Gastroesophageal sphincter (tissue), 4 donors: Measurements from ENCODE around the gene PTBP1. TPM values are rescaled to one million over a fixed set of nuclear protein-coding genes. Genes with fewer than 3 reads are reported as not detected.

ENCODE experiments used
- ATAC-seq: fragments of 150-250 bp; one replicate; pipeline ENCODE4 v1.9.1; 2016; ENCODE audit warnings: mild to moderate bottlenecking, moderate library complexity
- H3K27ac ChIP-seq, 4 donors: fragments of 200-600 bp; sonication (generic) in 3 of 4; 1 replicate in 3 of 4; 2 replicates in 1 of 4; pipeline ENCODE4 v1.5.1; 2016 to 2019
- H3K27me3 ChIP-seq: fragments of 200-600 bp; sonication (generic); one replicate; pipeline ENCODE4 v1.5.1; 2019
- H3K36me3 ChIP-seq, 2 donors: fragments of 200-600 bp; sonication (generic); one replicate each; pipeline ENCODE4 v1.5.1; 2019; ENCODE audit warnings: control low read depth in 1 of 2
- H3K4me1 ChIP-seq, 3 donors: fragments of 200-600 bp; sonication (generic); 1 replicate in 2 of 3; 2 replicates in 1 of 3; pipeline ENCODE4 v1.5.1; 2016 to 2019; ENCODE audit warnings: control low read depth in 2 of 3
- H3K4me3 ChIP-seq, 2 donors: fragments of 200-600 bp; sonication (generic); one replicate each; pipeline ENCODE4 v1.5.1; 2019; ENCODE audit warnings: mild to moderate bottlenecking in 1 of 2, moderate library complexity in 1 of 2
- H3K9me3 ChIP-seq, 3 donors: fragments of 200-600 bp; sonication (generic); one replicate each; pipeline ENCODE4 v1.5.1; 2017 to 2019; ENCODE audit warnings: control low read depth in 2 of 3
- CTCF ChIP-seq, 4 experiments: fragments of 200-600 bp in 2 of 4; fragments of 450-650 bp in 2 of 4; sonication (generic) in 1 of 4; IDR thresholded peaks; one replicate each; pipeline ENCODE4 v1.5.1; 2017 to 2019; ENCODE audit warnings: antibody characterized with exemption in 4 of 4, mild to moderate bottlenecking in 2 of 4, moderate library complexity in 2 of 4
- EP300 ChIP-seq: sonication (generic); formaldehyde crosslinking; IDR thresholded peaks from one replicate; pipeline ENCODE4 v1.6.1; 2017; ENCODE audit warnings: antibody characterized with exemption, mild to moderate bottlenecking
- POLR2A ChIP-seq, 2 donors: fragments of 450-650 bp; IDR thresholded peaks; one replicate each; pipeline ENCODE4 v1.6.1; 2017; ENCODE audit warnings: antibody characterized with exemption in 2 of 2, mild to moderate bottlenecking in 2 of 2, moderate library complexity in 1 of 2
- POLR2AphosphoS5 ChIP-seq: sonication (generic); formaldehyde crosslinking; IDR thresholded peaks from one replicate; pipeline ENCODE4 v1.6.1; 2017; ENCODE audit warnings: antibody characterized with exemption
- WGBS, 2 donors: methylation state at CpG; one replicate each; pipeline ENCODE4 v1.1.5; 2018; ENCODE audit warnings: low coverage in 1 of 2; 5-methylcytosine and 5-hydroxymethylcytosine counted together
- total RNA-seq, 4 donors: library from RNA; depleted of rRNA; stranded (reverse); fragments of >200 nt; gene quantifications; one replicate each; pipeline ENCODE4 v1.1.0, GENCODE V29; 2016

The PTBP1 gene
- total RNA-seq, 4 donors from 2014 or later, result 68.6 to 95.6 (median 79.3) TPM

- ATAC-seq, result no peak
- Histone ChIP-seq H3K4me3 (no peak overlapping the region), H3K36me3 (peaks cover under 1 to 81% of the 10 kb centered on the region in 2 donors), H3K27ac (no peak overlapping the region), H3K27me3 (no peaks in the 10 kb centered on the region), H3K4me1 (peaks cover 1 to 61% (median 28%) of the 10 kb centered on the region in 3 donors), H3K9me3 (no peaks in the 10 kb centered on the region)
- TF ChIP-seq EP300 (no peak), POLR2AphosphoS5 (no peak), POLR2A (IDR thresholded peaks at IDR 0.05) (no peak), CTCF (IDR thresholded peaks at IDR 0.05) (no peak)
- WGBS, 2 donors, result 76% methylated on average over 5 of the region's 93 CpGs; no CpG with 5 or more reads in 1 of the 2 donors
Observed at GRCh38 chr19:805600-806550, 8.6 kb downstream of the PTBP1 start.

- peaks cover 0 to 50% (median 18%) of the 10 kb centered on the region in 3 donors for H3K4me1 ChIP-seq
- no peak for TF ChIP-seq POLR2A (IDR thresholded peaks at IDR 0.05)
- no peak for TF ChIP-seq CTCF (IDR thresholded peaks at IDR 0.05)
- no peak for TF ChIP-seq EP300
- TF ChIP-seq POLR2AphosphoS5, result no peak
- ATAC-seq, result no peak
- H3K27me3 ChIP-seq, result no peaks in the 10 kb centered on the region
- H3K9me3 ChIP-seq, result no peaks in the 10 kb centered on the region
- no peak overlapping the region for H3K27ac ChIP-seq
- 80 to 90% methylated on average over 8 to 11 of the region's 34 CpGs for WGBS, 2 donors
- H3K4me3 ChIP-seq, result no peak overlapping the region
- H3K36me3 ChIP-seq, result peaks cover 4 to 87% of the 10 kb centered on the region in 2 donors
Observed at GRCh38 chr19:806815-807421, 9.7 kb downstream of the PTBP1 start.

GRCh38 chr19:807627-808422, 10.6 kb downstream of the PTBP1 start:
- Histone ChIP-seq H3K27ac (no peak overlapping the region), H3K27me3 (no peaks in the 10 kb centered on the region), H3K36me3 (peaks cover 4 to 94% of the 10 kb centered on the region in 2 donors), H3K9me3 (no peaks in the 10 kb centered on the region), H3K4me1 (peaks cover 0 to 41% (median 9%) of the 10 kb centered on the region in 3 donors), H3K4me3 (no peak overlapping the region)
- TF ChIP-seq EP300 (no peak), POLR2AphosphoS5 (no peak), CTCF (IDR thresholded peaks at IDR 0.05) (no peak), POLR2A (IDR thresholded peaks at IDR 0.05) (no peak)
- ATAC-seq, result no peak
- 74 to 85% methylated on average over 17 to 25 of the region's 44 CpGs for WGBS, 2 donors

- no peak overlapping the region for H3K27ac ChIP-seq
- H3K27me3 ChIP-seq, result no peaks in the 10 kb centered on the region
- no peak overlapping the region for H3K4me3 ChIP-seq
- H3K9me3 ChIP-seq, result no peaks in the 10 kb centered on the region
- no peak for TF ChIP-seq POLR2A (IDR thresholded peaks at IDR 0.05)
- TF ChIP-seq CTCF (IDR thresholded peaks at IDR 0.05), result no peak
- TF ChIP-seq EP300, result no peak
- TF ChIP-seq POLR2AphosphoS5, result no peak
- H3K36me3 ChIP-seq, result peaks cover 4 to 97% of the 10 kb centered on the region in 2 donors
- no CpG with 5 or more reads among the region's 26 CpGs for WGBS, 2 donors
- H3K4me1 ChIP-seq, result peaks cover 0 to 35% (median 3%) of the 10 kb centered on the region in 3 donors
- ATAC-seq, result no peak
Observed at GRCh38 chr19:808423-808775, 11.1 kb downstream of the PTBP1 start.
